RKO (cell line): ENCODE data around the gene ANKRD60.

Experiments
- DNase-seq: peaks from one replicate; pipeline ENCODE4 v3.0.0-alpha.2; 2016; ENCODE audit warnings: low spot score

Gene ANKRD60

DNA sequence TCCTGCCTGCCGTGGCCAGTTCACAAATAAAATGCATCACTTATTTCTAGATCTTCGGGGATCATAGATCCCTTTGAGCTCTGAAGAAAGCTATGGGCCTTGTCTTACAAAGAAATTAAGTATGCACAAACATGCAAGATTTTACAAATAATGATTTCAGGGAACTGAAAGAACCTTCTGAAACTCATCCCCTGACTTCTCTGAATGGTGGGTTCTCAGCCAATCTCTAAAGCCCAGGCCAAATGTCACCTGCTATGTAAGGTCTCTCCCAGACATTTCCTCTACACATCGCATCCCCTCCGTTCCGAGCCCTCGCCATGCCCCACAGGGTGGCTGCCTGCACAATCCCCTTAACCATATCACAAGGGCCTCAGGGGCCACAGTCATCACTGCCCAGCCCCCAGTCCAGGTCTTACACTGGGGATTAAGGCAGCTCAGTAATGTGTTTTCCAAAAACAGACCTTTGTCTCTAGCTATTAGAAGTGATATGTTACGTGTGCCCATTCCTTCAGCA, 16.1 kb upstream of the ANKRD60 start:
- no peak for DNase-seq

DNA sequence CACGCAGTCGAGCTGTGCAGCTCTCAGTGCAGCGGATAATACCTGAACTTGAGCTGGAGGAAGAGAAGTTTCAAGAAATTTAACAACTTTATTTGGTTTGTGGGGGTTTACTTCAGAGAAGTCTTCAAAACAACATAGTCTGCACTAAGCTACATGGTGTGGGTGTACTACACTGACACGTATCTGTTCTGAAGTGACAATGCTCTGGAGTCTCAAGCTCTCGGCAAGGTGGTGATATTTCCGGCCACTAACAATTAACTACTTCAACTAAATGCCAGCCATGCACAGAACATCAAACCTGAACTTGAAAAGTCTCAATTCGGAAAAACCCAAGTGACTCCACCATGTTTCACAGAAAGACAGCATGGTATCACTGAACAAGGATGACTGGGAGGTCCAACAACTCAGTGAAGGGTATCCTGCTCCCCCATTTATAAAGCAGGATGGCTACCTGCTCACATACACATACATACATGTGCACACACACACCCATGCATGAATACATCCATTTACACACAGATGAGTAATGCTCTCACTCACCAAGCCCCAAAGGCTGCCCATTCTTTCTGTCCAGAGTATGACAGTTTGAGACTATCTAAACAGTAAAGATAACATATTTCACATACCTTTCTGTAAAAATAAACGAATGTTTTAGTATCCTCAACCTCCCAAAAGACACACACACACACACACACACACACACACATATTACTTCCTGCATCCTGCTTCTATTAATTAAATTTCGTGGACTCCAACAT, 15.4 kb upstream of the ANKRD60 start:
- DNase-seq: no peak

DNA sequence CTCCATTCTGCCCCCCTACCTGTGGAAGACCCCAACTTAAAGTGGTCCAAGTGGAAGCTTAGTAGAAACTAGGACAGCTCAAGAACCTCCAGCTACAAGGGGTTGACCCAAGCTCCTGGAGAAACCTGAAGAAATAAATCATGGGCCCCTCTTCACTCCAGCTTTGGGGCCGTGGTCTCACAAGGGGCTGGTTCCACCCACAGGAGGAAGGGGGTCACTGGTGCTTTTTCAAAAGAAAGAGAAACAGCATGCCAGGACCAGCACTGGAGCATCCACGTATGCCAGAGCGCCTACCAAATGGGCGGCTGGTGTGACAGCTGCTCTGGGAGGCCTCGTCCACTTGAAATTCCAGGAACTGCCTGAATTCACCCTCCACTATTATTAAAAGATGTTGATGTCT, 14.4 kb upstream of the ANKRD60 start:
- no peak for DNase-seq

DNA sequence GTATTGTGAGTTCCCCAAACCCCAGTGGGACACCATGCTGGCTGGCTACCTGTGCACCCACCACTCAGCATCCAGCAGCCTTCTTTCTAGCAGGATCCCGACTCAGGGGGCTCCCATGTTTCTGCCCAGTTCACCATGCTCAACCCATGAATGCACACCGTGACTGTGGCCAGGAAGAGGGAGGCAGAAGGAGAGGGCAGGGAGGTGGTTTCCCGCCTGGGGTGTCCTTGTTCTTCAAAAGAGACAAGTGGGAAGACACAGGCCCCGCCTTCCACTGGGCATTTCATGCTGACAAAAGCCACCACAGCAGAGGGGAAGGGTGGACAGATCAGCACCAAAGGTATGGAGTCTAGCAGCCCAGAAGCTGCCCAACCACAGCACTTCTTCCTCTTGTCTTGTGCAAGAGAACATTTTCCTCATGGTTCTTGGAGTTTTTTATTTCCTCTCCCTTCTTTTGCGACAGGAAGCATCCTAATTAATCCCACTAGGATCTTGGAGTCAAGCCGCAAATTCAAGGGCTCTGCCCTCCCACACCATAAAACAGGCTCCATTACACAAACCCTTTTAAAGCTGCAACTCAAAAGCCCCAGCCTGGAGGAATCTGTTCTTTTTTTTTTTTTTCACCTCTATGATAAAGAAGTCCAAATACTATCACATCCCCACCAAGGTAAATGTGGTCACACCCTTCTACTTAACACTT, 13.5 kb upstream of the ANKRD60 start:
- DNase-seq: no peak

DNA sequence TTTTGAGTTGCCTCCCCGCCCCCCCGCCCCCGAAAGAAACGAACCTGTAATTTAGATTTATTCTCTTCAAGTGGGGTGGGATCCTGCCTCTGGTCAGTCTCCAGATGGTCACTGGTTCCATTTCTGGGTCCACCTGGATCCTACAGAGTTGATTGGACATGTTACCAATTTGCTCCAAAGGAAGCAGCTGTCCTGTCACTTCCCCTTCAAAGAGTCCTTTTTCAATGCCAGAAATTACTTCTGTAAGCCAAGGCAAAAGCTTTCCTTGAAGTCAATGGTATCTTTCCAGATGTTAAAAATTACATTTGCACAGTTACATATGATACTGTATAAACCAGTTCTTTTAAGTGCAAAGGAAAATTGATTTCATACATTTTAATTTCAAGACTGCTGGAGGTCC, 12.0 kb upstream of the ANKRD60 start:
- DNase-seq: no peak

DNA sequence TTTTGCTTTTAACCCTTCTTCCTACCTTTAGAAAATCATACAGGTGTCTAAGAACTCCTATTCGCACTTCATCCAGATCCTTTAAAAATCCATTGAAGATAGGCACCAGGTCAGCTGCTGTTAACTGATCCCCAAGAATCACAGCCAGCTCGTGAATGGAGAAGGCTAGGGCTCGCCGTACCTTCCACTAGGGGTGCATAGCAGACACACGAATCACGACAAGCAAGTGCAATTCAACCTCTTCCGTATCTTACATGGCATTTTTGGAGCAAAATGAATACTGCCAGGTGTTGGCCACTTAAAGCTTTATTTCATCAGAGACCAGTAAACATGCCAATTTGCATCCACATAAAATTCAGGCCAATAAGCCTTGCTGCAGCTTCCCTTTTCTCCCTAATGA, 10.8 kb upstream of the ANKRD60 start:
- no peak for DNase-seq

DNA sequence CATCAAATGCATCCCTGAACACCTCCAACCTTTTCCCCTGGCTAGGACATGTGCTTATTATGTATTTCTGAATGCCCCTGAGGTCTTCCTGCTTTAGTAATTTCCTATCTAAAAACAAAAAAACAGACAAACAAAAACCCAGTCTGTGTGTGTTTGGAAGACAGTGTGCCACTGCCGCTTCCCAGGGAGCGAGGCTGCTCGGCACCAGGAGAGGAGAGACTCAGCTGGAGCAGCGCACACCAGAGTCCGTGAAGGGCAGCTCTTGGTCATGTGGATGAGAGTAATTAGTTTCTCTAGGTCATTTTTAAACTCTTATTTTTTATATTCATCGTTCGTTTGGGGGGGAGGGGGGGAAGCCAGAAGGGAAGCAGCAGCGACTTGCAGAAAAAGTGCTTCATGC, 10.0 kb upstream of the ANKRD60 start:
- DNase-seq: no peak

DNA sequence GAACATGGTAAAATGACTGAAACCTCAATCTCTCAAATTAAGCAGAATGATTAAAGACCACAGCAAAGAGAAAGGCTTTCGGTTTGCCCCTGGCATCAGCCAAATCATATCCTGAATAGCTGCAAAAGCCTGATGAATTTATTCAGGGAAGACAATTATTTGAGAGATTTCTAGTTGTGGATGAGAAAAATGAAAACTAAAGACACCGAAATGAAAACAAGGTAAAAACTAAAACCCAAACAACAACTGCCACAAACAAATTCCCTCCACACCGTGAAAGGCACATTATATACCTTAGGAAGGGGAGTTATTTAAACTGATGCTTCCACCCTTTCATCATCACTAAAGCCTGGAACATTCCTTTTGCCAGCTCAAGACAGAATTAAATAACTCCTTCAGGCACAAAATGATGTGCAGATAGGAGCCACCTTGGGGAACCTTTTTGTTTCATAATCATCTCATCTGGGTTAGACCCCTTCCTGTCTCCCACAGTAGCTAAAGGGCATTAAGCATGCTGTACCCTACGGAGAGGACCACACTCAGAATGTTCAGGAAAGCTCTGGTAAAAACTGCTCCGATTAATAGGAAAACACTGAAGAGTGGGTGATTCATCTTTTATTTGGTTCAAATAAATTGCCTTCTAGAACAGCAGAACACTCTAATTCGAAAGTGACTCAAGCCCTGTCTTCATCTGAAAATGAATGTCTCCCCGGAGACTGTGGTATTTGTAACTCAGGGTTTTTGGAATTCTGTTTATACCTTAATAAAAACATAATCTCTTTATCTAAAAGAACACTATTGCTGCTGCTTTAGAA, 9.1 kb upstream of the ANKRD60 start:
- DNase-seq: no peak

DNA sequence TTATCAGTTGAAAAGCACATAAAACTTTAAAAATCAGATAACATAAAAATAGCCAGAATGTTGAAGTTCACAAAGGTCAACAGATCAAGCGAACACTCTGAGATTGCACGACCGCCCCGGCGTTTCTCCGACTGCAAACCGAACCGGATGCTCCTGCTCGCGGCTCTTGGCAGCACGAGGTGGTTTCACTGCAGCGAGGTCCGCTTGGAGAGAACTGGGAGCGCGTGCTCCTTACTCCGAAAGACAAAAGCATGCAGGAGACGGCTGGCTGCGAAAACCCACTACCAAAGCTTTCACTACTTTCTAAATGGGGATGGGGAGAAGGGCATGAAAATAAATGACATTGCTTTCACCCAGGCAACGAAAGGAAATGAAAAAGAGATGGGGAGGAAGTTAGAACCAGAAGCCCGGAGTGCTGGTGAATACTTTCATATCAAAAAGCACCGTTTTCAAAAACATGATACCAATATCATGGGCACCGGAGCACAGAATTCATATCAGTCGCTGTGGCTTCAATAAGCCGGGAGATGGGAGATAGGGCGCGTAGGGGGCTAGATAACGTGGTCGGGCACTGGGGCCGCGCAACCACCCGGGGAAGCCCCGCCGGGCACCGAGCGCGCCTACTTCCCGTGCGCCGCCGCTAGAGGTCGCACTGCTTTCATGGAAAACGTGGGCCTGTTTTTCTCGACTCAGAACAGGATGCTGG, 8.3 kb upstream of the ANKRD60 start:
- DNase-seq: peak; percentile 86

DNA sequence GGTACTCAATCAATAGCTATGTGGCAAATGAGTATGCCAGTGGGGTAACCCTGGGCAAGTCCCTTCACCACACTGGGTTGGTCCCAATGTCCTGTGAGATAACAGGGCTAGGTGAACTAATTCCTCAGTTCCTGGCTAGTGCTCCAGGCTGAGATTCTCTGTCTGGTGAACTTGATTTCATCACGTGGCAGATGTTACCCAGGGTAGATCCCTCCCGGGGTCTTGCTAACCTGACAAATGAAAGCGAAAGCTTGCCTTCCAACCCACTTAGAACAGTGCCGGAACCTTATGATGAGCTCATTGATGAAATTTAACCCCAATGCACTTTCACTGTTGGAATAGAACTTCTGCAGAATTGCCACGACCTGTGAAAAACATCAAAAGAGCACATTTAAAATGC, 6.6 kb upstream of the ANKRD60 start:
- no peak for DNase-seq

DNA sequence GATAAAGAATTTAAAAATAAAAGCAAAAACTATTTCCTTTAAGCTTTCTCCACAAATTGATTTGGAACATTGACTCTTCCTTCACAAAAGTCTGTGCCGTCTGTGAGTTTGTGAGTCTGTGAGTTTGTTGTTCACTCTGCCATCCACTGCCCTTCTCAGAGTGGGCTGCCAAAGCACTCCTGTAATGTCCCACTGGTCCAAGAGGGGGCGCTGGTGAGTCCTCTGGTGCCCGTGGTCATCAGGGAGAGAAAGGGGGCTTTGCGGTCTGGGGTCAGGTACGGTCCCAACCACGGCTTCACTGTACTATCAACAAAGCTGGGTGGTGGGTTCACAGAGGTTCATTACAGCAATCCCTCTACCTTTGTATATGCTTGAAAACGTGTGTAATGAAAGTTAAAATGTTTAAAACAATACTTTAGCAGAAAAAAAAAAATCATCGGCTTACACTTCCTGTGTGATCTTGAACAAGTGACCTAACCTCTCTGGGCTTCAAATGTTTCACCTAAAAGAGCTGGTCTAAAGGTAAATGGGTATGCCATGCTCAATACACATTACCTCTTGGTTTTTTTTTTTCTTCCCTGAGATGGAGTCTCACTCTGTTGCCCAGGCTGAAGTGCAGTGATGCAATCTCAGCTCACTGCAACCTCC, 5.6 kb upstream of the ANKRD60 start:
- DNase-seq: no peak

DNA sequence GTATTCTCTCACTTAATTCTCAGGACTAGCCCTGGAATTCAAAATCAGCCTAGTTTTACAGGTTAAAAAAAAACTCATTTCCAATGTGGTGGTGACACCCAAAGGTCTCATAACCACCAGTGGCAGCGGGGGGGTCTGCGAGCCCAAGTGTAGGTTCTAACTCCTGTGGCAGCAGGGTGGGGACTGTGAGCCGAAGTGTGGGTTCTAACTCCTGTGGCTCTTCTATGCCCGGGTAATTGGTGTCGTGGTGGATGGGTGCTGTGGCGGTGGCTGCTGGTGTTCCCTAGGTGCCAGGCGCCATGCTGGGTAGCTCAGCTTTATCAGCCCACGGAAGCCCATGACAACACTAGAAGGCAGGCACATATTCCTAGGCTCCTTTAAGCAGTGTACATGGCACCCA, 4.9 kb upstream of the ANKRD60 start:
- no peak for DNase-seq

DNA sequence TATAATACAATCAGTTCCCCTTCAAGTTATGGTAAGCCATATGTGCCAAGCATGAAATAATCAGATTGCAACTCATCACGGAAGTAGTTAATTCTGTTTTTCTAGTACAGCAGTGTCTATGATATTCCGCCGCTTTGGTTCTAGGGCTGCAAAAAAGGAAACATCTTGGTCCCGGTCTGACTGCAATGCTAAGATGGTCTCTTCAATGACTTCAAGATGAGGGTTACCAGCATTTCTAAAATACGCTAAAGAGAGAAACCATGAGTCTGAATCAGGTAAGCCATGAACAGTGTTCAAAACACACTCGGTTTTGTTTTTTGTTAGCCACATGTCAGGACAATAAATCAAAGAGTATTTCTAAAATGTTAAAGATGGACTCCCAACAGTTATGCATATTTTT, 3.2 kb upstream of the ANKRD60 start:
- DNase-seq: peak; percentile 66

DNA sequence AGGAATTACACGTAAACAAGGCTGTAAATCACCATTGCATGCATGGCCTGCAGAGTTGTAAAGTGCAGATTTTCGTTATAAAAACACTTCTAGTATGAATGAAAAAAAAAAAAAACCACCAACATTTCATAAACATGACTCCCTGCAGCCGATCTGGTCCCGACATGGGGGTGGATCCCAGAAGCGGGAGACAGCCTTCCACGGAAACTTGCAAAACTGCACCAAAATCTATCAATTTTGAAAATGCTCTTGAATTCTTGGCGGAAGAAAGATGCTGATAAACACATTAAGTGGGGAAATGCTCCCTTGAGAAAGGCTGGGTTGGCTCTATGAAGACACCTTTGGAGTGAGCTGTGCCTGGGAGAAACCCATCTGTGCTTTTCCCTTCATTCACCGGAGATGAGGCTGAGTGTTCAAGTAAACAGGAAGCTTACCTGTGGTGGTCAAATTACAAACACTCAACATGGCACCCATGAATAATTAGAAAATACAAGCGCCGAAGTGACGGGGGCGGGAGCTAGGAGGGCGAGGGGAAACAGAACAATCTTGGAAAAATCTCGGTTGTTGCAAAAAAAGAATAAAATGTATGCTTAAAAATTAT, 845 bp upstream of the ANKRD60 start:
- no peak for DNase-seq

DNA sequence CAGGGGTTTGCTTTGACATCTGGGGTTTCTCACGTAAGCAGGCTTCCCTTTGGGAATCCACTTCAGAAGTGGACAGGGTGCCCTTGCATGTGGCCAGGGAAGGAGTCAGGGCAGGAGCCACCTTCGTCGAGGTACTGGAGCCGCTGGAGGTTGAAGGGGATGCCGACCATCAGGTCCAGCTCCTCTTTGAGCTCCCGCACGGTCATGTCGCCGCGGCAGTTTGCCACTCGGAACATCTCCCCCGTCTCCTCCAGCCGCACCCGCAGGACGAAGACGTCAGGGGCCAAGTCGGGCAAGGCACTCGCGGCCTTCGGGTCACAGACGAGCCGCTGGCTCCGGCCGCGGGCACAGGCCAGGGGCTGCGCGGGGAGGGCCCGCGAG, 360 bp downstream of the ANKRD60 start:
- DNase-seq: no peak

DNA sequence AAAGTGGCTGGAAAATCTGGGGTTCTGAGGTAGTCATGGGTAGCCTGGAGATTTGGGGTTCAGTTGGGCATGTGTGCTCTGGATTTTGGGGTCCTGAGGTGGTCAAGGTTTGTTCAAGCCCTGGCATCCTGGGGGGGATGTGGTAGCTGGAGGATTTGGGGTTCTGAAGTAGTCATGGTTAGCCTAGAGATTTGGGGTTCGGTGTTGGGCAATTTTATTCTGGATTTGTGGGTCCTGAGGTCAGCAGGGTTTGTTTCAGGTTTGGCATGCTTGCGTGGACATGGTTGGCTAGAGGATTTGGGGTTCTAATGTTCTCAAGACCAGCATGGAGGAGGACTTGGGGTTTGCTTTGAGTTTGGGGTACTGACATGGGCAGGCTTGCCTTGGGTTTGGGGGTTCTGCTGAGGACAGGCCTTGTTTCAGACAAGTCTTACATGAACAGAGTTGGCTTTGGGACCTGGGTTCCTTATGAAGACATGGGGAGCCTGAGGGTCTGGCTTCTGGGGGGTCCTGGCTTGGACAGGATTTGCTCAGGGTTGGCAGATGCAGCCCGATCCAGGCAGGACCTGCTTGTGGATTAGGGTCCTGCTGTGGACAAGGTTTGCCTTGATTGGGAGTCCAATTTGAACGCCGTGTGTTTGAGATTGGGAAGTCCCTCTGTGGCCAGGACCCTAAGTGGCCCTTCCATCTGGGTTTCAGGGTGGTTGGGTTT, 906 bp downstream of the ANKRD60 start:
- DNase-seq: no peak

DNA sequence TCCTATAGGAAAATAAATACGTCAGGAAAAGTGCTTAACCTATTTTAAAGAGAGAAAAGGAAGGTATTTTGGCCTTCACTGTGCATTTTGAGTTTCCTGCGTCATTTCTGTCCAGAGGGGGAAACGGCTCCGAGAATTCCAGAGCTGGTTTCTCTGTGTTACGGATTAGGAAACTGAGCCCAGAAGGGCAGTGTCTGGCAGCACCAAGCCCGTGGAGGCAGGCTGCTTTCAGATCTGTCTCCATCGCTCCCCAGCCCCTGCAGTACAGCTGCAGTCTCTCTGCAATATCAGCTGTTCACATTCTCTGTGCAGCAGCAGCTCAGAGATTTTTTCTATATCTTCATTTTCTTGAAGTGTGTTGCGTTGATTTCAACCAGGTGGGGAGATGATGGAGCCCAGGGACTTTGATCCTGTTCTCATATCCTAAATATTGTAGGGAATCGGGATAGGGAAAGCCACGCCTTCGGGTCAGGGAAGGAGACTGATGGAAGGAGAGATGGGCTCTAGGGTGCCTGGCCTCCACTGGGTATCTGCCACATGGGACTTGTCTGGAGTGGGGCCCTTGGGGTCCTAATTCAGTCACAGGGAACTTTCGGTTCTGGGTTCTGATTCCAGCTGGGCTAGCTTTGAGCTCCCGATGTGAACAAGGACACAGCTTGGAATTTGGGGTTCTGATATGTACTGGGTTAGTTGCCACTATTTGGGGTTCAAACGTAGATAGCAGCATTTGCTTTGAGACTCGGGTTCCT, 2.8 kb downstream of the ANKRD60 start:
- DNase-seq: no peak

DNA sequence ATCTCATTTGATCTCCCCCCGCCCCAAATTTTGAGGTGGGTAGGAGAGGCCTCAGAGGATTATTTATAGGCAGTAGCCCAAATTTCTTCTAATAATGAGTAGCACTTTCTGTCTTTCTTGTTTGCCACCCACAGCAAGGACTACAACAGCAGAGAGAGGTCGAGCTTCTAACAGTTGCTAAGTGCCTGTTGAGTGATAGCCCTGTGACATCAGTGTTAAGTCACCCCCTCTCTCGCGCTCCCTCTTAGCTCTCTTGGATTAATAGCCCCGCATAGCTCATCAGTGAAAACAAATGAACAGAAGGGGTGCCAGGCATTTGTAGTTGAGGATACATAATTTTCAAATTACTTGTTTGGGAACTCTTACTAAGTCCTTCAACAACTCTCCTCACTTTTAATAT, 3.5 kb downstream of the ANKRD60 start:
- DNase-seq: peak; percentile 16

DNA sequence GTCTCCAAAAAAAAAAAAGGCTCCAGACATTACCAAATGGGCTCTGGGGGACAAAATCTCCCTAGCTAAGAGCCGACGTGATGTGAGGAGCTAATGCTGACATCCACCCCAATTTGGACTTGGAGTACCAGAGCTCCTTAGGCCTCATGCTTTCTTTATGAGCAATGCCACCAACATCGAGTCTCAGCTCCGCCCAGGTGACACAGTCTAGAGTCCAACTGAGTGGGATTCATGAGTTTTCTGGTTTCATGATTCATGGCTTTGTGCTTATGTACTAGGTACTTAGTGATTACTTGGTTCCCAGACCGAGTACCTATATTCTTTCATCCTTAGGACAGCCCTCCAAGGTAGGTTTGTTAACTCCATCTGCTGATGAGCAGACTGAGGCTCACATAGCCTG, 4.4 kb downstream of the ANKRD60 start:
- peak; percentile 42 for DNase-seq
